Neural cell (in vitro differentiated cells): Measurements from ENCODE around the gene CTRB2. TPM values are rescaled to one million over a fixed set of nuclear protein-coding genes. Genes with fewer than 3 reads are reported as not detected.

ENCODE experiments used
- H2AFZ ChIP-seq: fragments of 200-600, 300-800 bp; sonication (generic), shearing (Covaris generic); 2 replicates; pipeline ENCODE4 v1.6.0; 2014; ENCODE audit warnings: low read depth, mild to moderate bottlenecking, antibody characterized with exemption, low read length, moderate library complexity
- H3F3A ChIP-seq: fragments of 200-600 bp; shearing (Covaris generic); 2 replicates; pipeline ENCODE4 v1.6.1; 2016; ENCODE audit warnings: mild to moderate bottlenecking, moderate library complexity, mixed read lengths, antibody characterized with exemption, low read length; ENCODE audit not compliant: insufficient read depth, poor library complexity, severe bottlenecking
- H3K27ac ChIP-seq: fragments of 200-600, 300-800 bp; sonication (generic), shearing (Covaris generic); 2 replicates; pipeline ENCODE4 v1.5.1; 2014; ENCODE audit warnings: mild to moderate bottlenecking, low read length, moderate library complexity
- H3K27me3 ChIP-seq: fragments of 300-800, 200-600 bp; sonication (generic), shearing (Covaris generic); 2 replicates; pipeline ENCODE4 v1.6.0; 2014; ENCODE audit warnings: mild to moderate bottlenecking, low read depth, low read length, moderate library complexity; ENCODE audit not compliant: insufficient read depth
- H3K36me3 ChIP-seq: fragments of 300-800, 200-600 bp; sonication (generic), shearing (Covaris generic); 2 replicates; pipeline ENCODE4 v1.5.1; 2014; ENCODE audit warnings: mild to moderate bottlenecking, antibody characterized with exemption, low read length, moderate library complexity; ENCODE audit not compliant: insufficient read depth
- H3K4me2 ChIP-seq: fragments of 300-800, 200-600 bp; sonication (generic), shearing (Covaris generic); 2 replicates; pipeline ENCODE4 v1.6.0; 2014; ENCODE audit warnings: mild to moderate bottlenecking, low read length
- H3K4me3 ChIP-seq: fragments of 300-800, 200-600 bp; sonication (generic), shearing (Covaris generic); 2 replicates; pipeline ENCODE4 v1.5.1; 2014; ENCODE audit warnings: mild to moderate bottlenecking, low read length, moderate library complexity
- H3K79me2 ChIP-seq: fragments of 200-600 bp; shearing (Covaris generic); replicated peaks from 2 replicates; pipeline ENCODE4 v1.6.0; 2014; ENCODE audit warnings: mild to moderate bottlenecking, low read length, moderate library complexity; ENCODE audit not compliant: insufficient read depth
- H3K9ac ChIP-seq: fragments of 300-800, 200-600 bp; sonication (generic), shearing (Covaris generic); 2 replicates; pipeline ENCODE4 v1.6.1; 2016; ENCODE audit warnings: mild to moderate bottlenecking, low read length, mixed read lengths
- H3K9me2 ChIP-seq: fragments of 200-600 bp; shearing (Covaris generic); 2 replicates; pipeline ENCODE4 v1.6.1; 2016; ENCODE audit warnings: mild to moderate bottlenecking, low read length, mixed read lengths; ENCODE audit not compliant: insufficient read depth
- H3K9me3 ChIP-seq: fragments of 200-600, 300-800 bp; sonication (generic), shearing (Covaris generic); 2 replicates; pipeline ENCODE4 v1.6.1; 2016; ENCODE audit warnings: mild to moderate bottlenecking, mixed run types, low read length, moderate library complexity, mixed read lengths
- H4K20me1 ChIP-seq: fragments of 200-600 bp; shearing (Covaris generic); 2 replicates; pipeline ENCODE4 v1.6.1; 2016; ENCODE audit warnings: mild to moderate bottlenecking, mixed run types; ENCODE audit not compliant: insufficient read depth
- EP300 ChIP-seq: fragments of 450-650 bp; conservative IDR thresholded peaks from 2 replicates; pipeline ENCODE4 v1.6.1; 2014; ENCODE audit warnings: antibody characterized with exemption, mild to moderate bottlenecking, moderate library complexity; ENCODE audit not compliant: poor library complexity, severe bottlenecking
- EZH2 ChIP-seq: fragments of 200-600, 300-800 bp; shearing (Covaris generic), sonication (generic); IDR thresholded peaks from 2 replicates; pipeline ENCODE4 v1.6.1; 2014; ENCODE audit warnings: antibody characterized with exemption, low read length, borderline replicate concordance, mild to moderate bottlenecking; ENCODE audit not compliant: insufficient read depth, poor library complexity, severe bottlenecking
- MXI1 ChIP-seq: fragments of 450-650 bp; conservative IDR thresholded peaks from 2 replicates; pipeline ENCODE4 v1.6.1; 2014; ENCODE audit warnings: antibody characterized with exemption, mild to moderate bottlenecking; ENCODE audit not compliant: poor library complexity, severe bottlenecking
- POLR2AphosphoS5 ChIP-seq: IDR thresholded peaks from 2 replicates; pipeline ENCODE4 v1.6.1; 2012
- RAD21 ChIP-seq: fragments of 450-650 bp; conservative IDR thresholded peaks from 2 replicates; pipeline ENCODE4 v1.6.1; 2014; ENCODE audit warnings: antibody characterized with exemption, mild to moderate bottlenecking, moderate library complexity
- SMC3 ChIP-seq: fragments of 450-650 bp; conservative IDR thresholded peaks from 2 replicates; pipeline ENCODE4 v1.6.1; 2014; ENCODE audit warnings: antibody characterized with exemption, mild to moderate bottlenecking, moderate library complexity; ENCODE audit not compliant: poor library complexity
- TAF1 ChIP-seq: IDR thresholded peaks from 2 replicates; pipeline ENCODE4 v1.6.1; 2012; ENCODE audit warnings: low read depth
- polyA plus RNA-seq: library from polyadenylated mRNA; depleted of rRNA; stranded (reverse); fragments of >200 nt; gene quantifications from 2 replicates; pipeline ENCODE4 v1.2.3, GENCODE V29; 2014
- TF ChIP-seq, protein P1 (sequence below): fragments of 450-650 bp; IDR thresholded peaks from 2 replicates; pipeline ENCODE4 v1.5.1; 2014; ENCODE audit warnings: antibody characterized with exemption, mild to moderate bottlenecking, moderate library complexity; ENCODE audit not compliant: poor library complexity, severe bottlenecking
- TF ChIP-seq, protein P2 (sequence below): IDR thresholded peaks from 2 replicates; pipeline ENCODE4 v1.6.1; 2012; ENCODE audit warnings: borderline replicate concordance

The CTRB2 gene
- polyA plus RNA-seq, 1 donor from 2014 or later = not detected

DNA sequence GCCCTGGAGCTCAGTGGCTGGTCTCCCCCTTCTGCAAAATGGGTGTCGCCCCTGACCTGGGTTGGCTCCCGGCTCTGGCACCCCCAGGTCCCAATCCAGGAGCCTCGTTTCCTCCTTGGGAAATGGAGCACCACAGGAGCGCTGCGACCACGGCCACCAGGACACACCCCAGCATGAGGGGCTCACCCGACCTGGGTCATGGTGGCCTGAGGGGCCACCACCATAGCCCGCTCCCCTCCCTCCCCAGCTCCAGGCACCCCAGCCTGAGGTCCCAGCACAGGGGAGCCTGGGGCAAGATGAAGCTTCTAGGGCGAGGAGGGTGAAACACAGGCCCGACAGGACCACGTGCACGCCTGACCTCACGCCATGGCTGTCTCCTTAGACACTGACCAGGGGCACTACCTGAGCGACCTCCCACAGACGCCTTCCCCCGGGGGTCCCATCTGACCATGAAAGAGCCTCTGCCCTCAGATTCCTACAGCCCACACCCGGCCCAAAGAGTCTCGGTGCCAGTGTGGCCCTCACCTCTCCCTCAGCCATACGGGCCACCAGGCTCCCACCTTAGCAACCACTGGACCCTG lies 32.7 kb upstream of the CTRB2 start:
- Histone ChIP-seq H3K79me2 (no peaks in the 10 kb centered on the region), H3F3A (no peaks in the 10 kb centered on the region), H3K9ac (no peak overlapping the region), H3K4me3 (no peak overlapping the region), H3K27me3 (no peaks in the 10 kb centered on the region), H3K9me2 (no peaks in the 10 kb centered on the region), H2AFZ (no peak overlapping the region), H3K27ac (no peak overlapping the region), H3K9me3 (no peaks in the 10 kb centered on the region), H4K20me1 (peaks cover 4% of the 10 kb centered on the region), H3K36me3 (no peaks in the 10 kb centered on the region), H3K4me2 (no peak overlapping the region)
- no peak for TF ChIP-seq EZH2
- TF ChIP-seq, protein P1, sequence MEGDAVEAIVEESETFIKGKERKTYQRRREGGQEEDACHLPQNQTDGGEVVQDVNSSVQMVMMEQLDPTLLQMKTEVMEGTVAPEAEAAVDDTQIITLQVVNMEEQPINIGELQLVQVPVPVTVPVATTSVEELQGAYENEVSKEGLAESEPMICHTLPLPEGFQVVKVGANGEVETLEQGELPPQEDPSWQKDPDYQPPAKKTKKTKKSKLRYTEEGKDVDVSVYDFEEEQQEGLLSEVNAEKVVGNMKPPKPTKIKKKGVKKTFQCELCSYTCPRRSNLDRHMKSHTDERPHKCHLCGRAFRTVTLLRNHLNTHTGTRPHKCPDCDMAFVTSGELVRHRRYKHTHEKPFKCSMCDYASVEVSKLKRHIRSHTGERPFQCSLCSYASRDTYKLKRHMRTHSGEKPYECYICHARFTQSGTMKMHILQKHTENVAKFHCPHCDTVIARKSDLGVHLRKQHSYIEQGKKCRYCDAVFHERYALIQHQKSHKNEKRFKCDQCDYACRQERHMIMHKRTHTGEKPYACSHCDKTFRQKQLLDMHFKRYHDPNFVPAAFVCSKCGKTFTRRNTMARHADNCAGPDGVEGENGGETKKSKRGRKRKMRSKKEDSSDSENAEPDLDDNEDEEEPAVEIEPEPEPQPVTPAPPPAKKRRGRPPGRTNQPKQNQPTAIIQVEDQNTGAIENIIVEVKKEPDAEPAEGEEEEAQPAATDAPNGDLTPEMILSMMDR = no peak
- no peak for TF ChIP-seq POLR2AphosphoS5
- TF ChIP-seq EP300 = no peak
- TF ChIP-seq MXI1 = no peak
- TF ChIP-seq, protein P2, sequence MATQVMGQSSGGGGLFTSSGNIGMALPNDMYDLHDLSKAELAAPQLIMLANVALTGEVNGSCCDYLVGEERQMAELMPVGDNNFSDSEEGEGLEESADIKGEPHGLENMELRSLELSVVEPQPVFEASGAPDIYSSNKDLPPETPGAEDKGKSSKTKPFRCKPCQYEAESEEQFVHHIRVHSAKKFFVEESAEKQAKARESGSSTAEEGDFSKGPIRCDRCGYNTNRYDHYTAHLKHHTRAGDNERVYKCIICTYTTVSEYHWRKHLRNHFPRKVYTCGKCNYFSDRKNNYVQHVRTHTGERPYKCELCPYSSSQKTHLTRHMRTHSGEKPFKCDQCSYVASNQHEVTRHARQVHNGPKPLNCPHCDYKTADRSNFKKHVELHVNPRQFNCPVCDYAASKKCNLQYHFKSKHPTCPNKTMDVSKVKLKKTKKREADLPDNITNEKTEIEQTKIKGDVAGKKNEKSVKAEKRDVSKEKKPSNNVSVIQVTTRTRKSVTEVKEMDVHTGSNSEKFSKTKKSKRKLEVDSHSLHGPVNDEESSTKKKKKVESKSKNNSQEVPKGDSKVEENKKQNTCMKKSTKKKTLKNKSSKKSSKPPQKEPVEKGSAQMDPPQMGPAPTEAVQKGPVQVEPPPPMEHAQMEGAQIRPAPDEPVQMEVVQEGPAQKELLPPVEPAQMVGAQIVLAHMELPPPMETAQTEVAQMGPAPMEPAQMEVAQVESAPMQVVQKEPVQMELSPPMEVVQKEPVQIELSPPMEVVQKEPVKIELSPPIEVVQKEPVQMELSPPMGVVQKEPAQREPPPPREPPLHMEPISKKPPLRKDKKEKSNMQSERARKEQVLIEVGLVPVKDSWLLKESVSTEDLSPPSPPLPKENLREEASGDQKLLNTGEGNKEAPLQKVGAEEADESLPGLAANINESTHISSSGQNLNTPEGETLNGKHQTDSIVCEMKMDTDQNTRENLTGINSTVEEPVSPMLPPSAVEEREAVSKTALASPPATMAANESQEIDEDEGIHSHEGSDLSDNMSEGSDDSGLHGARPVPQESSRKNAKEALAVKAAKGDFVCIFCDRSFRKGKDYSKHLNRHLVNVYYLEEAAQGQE = no peak
- TF ChIP-seq RAD21 = no peak
- no peak for TF ChIP-seq TAF1
- TF ChIP-seq SMC3 = no peak

DNA sequence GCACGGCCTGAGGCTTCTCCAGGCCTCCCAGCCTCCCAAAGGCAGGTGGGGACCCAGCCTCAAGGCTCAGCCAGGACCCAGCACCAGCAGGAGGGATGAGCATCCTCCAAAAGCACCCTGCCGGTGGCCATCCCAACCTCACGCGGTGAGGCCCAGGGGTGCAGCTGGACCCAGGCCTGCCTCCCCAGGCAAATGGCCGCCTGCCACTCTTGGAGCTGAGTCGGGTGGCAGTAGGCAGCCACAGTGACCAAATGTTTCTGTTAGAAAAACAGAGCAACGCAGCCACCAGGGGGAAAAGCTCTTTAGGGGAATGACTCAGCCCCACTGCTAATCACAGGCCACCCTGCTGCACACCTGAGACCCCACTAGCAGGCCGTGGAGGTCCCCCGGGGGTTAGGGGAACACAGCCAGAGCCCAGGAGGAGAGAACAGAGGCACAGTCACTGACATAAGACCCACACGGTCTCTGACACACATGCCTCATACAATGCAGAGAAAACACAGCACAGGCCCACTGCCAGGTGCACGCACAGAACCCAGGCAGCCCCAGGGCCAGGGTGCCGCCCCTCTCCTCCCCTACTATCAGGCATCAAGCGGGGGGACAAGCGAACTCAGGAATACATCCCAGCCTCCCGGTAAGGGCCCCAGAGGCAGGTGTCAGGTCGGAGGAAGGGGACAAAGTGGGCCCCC lies 32.0 kb upstream of the CTRB2 start:
- no peaks in the 10 kb centered on the region for H3K79me2 ChIP-seq
- no peaks in the 10 kb centered on the region for H3F3A ChIP-seq
- no peak overlapping the region for H3K9ac ChIP-seq
- no peak overlapping the region for H3K4me3 ChIP-seq
- no peaks in the 10 kb centered on the region for H3K36me3 ChIP-seq
- no peaks in the 10 kb centered on the region for H3K9me2 ChIP-seq
- H3K9me3 ChIP-seq = no peaks in the 10 kb centered on the region
- H3K27me3 ChIP-seq = no peaks in the 10 kb centered on the region
- no peaks in the 10 kb centered on the region for H4K20me1 ChIP-seq
- H3K27ac ChIP-seq = no peak overlapping the region
- no peak overlapping the region for H2AFZ ChIP-seq
- H3K4me2 ChIP-seq = no peak overlapping the region
- TF ChIP-seq RAD21 = no peak
- TF ChIP-seq POLR2AphosphoS5 = no peak
- TF ChIP-seq, protein P1 = no peak
- no peak for TF ChIP-seq TAF1
- TF ChIP-seq EP300 = no peak
- TF ChIP-seq MXI1 = no peak
- TF ChIP-seq, protein P2 = no peak
- no peak for TF ChIP-seq EZH2
- no peak for TF ChIP-seq SMC3
